GM19372 (cell line): ENCODE data around the gene CDKN2B-AS1.

Experiments
- ATAC-seq: cut with Tn5 transposase; IDR thresholded peaks from one replicate; pipeline ENCODE4 v1.9.1; 2021; ENCODE audit warnings: mild to moderate bottlenecking, low read depth, moderate library complexity; ENCODE audit not compliant: unreplicated experiment

The CDKN2B-AS1 gene

GRCh38 chr9:21982391-21982790 lies 12.2 kb upstream of the CDKN2B-AS1 start:
- ATAC-seq = no peak

DNA sequence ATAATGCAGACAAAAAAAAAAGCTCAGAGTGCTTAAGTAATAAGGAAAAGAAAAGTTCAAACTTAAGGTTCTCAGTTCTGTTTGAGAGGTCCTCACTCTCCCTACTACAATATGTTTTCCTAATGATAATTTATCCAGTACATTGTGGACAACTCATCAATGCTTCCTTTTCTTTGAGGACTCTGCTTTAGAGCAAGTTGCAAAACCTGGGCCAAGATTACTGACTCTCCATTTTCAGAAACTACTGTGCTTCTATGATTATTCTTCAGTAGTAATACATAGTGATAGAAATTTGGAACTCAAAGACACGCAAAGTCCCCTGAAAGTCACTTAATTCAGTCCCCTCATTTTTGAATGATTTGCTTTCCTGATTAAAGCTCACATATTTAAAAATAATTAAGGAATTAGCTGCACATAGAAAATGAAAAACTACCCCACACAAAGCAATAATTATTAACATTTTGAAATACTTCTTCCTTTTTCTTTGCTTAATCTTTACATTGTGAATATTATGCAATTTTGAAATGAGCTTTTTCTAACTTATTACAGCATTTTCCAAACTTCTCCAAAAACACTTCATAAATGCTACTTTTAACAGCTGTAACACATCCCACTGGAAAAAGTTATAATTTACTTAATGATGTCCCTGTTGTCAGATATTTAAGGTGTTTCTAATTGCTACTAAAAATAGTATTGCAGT lies 11.6 kb upstream of the CDKN2B-AS1 start:
- ATAC-seq = no peak

- ATAC-seq = no peak
These were observed 11.0 kb upstream of the CDKN2B-AS1 start for GRCh38 chr9:21983561-21983935.

DNA sequence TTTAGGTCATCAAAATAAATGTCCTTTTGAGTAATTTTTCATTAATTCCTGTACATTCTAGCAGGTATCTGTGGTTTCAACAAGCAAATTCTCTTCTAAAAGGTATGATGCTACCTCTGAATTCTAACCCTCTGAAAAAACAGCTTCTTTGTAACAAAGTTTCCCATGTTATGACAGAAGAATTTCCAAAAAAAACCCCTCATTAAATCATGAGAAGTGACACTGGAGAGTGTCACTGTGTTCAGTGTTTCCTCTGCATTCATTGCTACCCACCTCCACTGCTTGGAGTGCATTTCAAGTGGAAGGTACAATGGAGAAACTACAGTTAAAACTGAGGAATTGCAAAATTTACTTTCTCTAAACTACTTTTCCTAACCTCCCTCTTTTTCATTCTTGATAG lies 10.5 kb upstream of the CDKN2B-AS1 start:
- no peak for ATAC-seq

DNA sequence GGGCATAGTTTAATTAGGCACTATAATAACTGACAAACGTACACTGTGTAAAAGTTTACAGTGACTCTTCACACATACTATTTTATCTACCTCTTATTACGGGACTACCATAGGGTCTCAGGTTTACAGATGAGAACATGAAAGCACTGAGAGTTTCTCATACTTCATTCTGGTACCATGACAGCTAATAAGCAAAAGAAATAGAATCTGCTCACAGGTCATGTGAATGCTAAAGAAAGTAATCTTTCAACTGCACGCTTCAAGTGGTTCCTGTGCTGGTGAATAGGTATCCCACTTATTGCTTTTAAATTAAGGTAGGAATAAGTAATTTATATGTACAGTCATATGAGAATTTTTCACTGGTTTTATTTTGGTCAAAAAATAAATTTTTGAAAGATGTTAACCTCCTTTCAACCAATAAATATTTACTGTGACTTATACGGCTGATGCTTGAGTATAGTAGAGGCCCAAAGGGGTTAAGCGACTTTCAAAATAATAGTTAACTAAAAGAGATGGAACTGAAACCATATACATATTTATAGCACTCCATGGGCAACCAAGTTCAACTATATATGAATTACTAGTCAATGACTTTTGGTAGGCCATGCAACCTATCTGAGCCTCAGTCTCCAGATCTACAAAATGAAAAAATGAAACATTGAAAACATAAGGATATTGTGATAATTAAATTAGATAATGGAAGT lies 8.5 kb upstream of the CDKN2B-AS1 start:
- ATAC-seq = peak; percentile 47

DNA sequence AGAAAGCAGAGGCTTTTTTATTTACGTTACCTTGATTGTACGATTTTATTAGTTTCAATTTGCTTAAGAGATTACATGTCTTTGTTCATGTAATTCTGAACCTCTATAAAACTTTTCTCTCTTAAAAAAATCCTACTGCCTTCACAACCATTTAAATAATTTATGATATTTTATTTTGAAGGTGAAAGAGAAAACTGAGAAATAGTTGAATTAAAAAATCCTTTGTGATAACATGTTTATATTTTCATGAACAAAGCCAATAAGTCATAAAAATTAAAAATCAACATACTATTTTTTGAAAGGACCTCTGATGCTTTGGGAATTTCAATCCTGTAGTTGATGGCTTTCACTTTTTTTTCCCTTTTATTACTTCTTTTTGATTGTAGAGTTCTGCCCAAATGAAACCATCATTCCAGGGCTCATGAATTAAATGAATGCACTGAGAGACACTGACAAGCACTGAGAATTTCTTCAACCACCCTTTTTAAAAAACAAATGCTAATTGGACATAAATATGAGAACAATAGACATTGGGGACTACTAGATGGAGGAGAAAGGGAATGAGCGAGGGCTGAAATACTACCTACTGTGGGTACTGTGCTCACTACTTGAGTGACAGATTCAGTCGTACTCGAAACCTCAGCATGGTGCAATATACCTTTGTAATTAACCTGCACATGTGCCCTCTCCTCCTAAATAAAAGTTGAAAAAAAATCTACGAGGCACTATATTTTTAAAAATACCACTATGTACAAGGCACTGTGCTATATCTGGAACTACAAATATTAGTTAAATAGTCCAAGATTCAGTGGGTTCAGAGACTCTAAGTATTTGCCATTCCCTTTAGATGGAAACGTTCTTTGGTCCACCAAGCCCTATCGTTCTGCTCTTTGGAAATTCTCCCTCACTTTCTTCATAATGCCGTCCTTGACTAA lies 6.3 kb upstream of the CDKN2B-AS1 start:
- no peak for ATAC-seq

- no peak for ATAC-seq
These were observed 5.0 kb upstream of the CDKN2B-AS1 start for GRCh38 chr9:21989440-21990189.

- no peak for ATAC-seq
These were observed 3.3 kb upstream of the CDKN2B-AS1 start for GRCh38 chr9:21991072-21991959.

GRCh38 chr9:21993007-21993406 lies 1.6 kb upstream of the CDKN2B-AS1 start:
- no peak for ATAC-seq

DNA sequence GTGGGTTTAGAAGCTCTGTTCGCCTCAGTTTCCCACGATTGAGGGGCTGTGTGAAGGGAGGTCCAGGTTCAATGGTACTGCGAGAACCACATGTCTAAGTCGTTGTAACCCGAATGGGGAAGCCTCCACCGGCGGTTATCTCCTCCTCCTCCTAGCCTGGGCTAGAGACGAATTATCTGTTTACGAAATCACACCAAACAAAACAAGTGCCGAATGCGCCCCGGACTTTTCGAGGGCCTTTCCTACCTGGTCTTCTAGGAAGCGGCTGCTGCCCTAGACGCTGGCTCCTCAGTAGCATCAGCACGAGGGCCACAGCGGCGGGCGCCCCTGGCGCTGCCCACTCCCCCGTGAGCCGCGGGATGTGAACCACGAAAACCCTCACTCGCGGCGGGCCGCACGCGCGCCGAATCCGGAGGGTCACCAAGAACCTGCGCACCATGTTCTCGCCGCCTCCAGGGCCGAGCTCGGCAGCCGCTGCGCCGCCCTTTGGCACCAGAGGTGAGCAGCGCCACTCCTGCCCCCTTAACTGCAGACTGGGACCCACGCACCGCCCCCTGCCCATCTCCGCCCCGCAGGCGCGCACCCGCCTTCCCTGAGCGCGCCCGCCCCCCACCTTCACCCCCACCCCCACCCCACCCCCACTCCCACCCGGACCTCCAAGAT lies 567 bp upstream of the CDKN2B-AS1 start, which contains the start of gene CDKN2A:
CDKN2A (minus strand) TSS at position 500 of the 663 bp plus-strand sequence.
- peak; percentile 39 for ATAC-seq

- ATAC-seq = peak; percentile 82
These were observed 545 bp downstream of the CDKN2B-AS1 start for GRCh38 chr9:21995006-21995665.

GRCh38 chr9:21995666-21996398 lies 1.2 kb downstream of the CDKN2B-AS1 start:
- peak; percentile 19 for ATAC-seq

GRCh38 chr9:21996438-21996837 lies 1.8 kb downstream of the CDKN2B-AS1 start:
- no peak for ATAC-seq

- no peak for ATAC-seq
These were observed 2.3 kb downstream of the CDKN2B-AS1 start for GRCh38 chr9:21996858-21997257.

- no peak for ATAC-seq
These were observed 2.9 kb downstream of the CDKN2B-AS1 start for GRCh38 chr9:21997480-21997879.

DNA sequence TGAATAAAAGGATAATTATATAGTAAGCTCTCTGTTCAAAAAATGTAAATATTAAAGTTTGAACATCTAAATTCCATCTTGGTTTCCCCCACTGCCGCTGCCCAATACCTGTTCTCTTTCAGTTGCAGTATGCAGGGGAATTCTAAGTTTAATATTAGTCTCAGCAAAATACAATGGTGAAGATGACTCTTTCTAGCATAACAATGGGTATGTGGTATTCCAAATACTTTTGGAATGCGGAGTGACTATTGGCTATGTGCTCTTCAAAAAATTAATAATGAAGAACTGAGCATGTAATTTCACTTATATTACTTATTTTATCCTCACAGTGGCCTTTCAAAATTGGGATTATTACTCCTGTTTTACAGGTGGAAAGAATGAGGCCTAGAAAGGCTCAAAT lies 3.4 kb downstream of the CDKN2B-AS1 start:
- ATAC-seq = no peak

GRCh38 chr9:22002038-22002437 lies 7.4 kb downstream of the CDKN2B-AS1 start:
- no peak for ATAC-seq
